AG20443 (cell line): ENCODE data around the gene CEMIP.

Experiments used
- DNase-seq: peaks from one replicate; pipeline ENCODE4 v3.0.0; 2012; ENCODE audit warnings: low spot score, mixed read lengths

The CEMIP gene

GRCh38 chr15:80890341-80891005, 111.3 kb downstream of the CEMIP start:
- peak; percentile 35 for DNase-seq

GRCh38 chr15:80891006-80891405, 111.8 kb downstream of the CEMIP start:
- no peak for DNase-seq

GRCh38 chr15:80892414-80892813, 113.2 kb downstream of the CEMIP start:
- no peak for DNase-seq

GRCh38 chr15:80893777-80894176, 114.6 kb downstream of the CEMIP start:
- peak; percentile 82 for DNase-seq

- no peak for DNase-seq
Observed at GRCh38 chr15:80895091-80895490, 115.9 kb downstream of the CEMIP start.

- no peak for DNase-seq
Observed at GRCh38 chr15:80895965-80896364, 116.8 kb downstream of the CEMIP start.

- DNase-seq, result no peak
Observed at GRCh38 chr15:80898040-80898439, 118.9 kb downstream of the CEMIP start.

- DNase-seq, result no peak
Observed at GRCh38 chr15:80902298-80902801, 123.2 kb downstream of the CEMIP start.

GRCh38 chr15:80904998-80905397, 125.8 kb downstream of the CEMIP start:
- no peak for DNase-seq

- peak; percentile 32 for DNase-seq
Observed at GRCh38 chr15:80906159-80906766, 127.1 kb downstream of the CEMIP start.

GRCh38 chr15:80911821-80912220, 132.7 kb downstream of the CEMIP start:
- no peak for DNase-seq

GRCh38 chr15:80912673-80913072, 133.5 kb downstream of the CEMIP start:
- no peak for DNase-seq

- DNase-seq, result no peak
Observed at GRCh38 chr15:80913541-80913940, 134.4 kb downstream of the CEMIP start.

- DNase-seq, result no peak
Observed at GRCh38 chr15:80915472-80915871, 136.3 kb downstream of the CEMIP start.

- DNase-seq, result no peak
Observed at GRCh38 chr15:80916056-80916455, 136.9 kb downstream of the CEMIP start.

GRCh38 chr15:80918196-80918783, 139.1 kb downstream of the CEMIP start:
- no peak for DNase-seq

- no peak for DNase-seq
Observed at GRCh38 chr15:80920271-80920699, 141.1 kb downstream of the CEMIP start.

- no peak for DNase-seq
Observed at GRCh38 chr15:80921736-80922410, 142.7 kb downstream of the CEMIP start.

GRCh38 chr15:80923668-80924067, 144.5 kb downstream of the CEMIP start:
- no peak for DNase-seq

- no peak for DNase-seq
Observed at GRCh38 chr15:80924278-80924677, 145.1 kb downstream of the CEMIP start.

- no peak for DNase-seq
Observed at GRCh38 chr15:80925597-80926059, 146.5 kb downstream of the CEMIP start.

- DNase-seq, result no peak
Observed at GRCh38 chr15:80926126-80926525, 147.0 kb downstream of the CEMIP start.

GRCh38 chr15:80929225-80929624, 150.1 kb downstream of the CEMIP start:
- peak; percentile 88 for DNase-seq
